DMS 273 treated with DMSO at 0.1 percent for 48 hours (cell line): ENCODE data around the gene EGR2.
"Not testable (repeated sequence)": the region's sequence is repeated elsewhere in the genome, so short reads cannot be mapped to it uniquely, and the experiment has no call there.

Experiments
- DNase-seq: peaks from one replicate; lab custom pipeline; 2025; lab: John Stamatoyannopoulos, UW

Gene EGR2

DNA sequence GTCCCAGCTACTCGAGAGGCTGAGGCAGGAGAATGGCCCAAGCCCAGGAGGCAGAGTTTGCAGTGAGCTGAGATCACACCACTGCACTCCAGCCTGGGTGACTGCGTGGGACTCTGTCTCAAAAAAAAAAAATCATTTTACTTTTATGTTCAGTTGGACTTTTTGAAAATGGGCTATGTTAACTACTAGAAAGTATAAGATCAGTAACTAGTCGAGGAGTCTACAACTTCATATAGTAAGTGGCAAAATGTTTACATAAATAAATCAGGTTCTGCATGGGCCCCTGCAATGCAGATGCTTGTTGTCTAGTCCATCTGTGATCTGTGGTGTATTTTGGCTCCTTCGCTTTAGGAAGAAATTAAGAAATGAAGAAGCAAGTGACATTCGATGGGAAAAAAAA, 23.9 kb downstream of the EGR2 start:
- DNase-seq: no peak

GRCh38 chr10:62790571-62790970, 25.6 kb downstream of the EGR2 start:
- DNase-seq: no peak

GRCh38 chr10:62790019-62790555, 26.1 kb downstream of the EGR2 start:
- no peak for DNase-seq

DNA sequence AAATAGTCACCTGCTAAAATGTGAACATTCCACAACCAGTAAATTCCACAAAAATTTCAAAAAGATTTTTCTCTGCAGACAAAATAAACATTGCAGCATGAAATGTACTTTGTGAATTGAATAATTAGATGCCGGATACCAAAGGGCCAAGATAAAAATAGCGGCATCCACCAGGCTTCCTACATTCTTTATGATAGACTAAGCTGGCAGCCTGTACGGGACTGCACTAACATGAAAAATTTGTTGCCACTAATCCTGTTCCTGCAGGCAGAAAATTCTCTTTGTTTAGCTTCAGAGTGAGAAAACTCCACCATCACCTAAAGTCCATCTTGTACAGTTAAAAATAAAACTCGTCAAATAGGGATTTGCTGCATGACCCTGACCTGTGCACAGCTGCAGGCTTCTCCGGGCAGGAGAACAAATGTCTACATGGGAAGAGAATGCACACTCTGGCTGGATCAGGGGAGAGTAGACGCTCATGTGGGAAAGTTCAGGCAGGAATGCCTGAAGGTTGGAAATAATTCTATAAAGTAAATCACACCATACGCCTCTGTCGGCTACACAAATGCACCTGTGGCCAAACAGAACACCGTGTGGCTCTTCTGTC, 27.2 kb downstream of the EGR2 start:
- no peak for DNase-seq

DNA sequence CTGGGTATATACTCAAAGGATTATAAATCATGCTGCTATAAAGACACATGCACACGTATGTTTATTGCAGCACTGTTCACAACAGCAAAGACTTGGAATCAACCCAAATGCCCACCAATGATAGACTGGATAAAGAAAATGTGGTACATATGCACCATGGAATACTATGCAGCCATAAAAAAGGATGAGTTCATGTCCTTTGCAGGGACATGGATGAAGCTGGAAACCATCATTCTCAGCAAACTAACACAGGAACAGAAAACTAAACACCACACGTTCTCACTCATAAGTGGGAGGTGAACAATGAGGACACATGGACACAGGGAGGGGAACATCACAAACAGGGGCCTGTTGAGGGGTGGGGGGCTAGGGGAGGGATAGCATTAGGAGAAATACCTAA, 27.9 kb downstream of the EGR2 start:
- not testable (repeated sequence) for DNase-seq

DNA sequence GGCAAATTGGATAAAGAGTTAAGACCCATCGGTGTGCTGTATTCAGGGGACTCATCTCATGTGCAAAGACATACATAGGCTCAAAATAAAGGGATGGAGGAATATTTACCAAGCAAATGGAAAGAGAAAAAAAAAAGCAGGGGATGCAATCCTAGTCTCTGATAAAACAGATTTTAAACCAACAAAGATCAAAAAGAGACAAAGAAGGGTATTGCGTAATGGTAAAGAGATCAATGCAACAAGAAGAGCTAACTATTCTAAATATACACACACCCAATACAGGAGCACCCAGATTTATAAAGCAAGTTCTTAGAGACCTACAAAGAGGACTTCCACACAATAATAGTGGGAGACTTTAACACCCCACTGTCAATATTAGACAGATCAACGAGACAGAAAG, 31.6 kb downstream of the EGR2 start:
- not testable (repeated sequence) for DNase-seq

DNA sequence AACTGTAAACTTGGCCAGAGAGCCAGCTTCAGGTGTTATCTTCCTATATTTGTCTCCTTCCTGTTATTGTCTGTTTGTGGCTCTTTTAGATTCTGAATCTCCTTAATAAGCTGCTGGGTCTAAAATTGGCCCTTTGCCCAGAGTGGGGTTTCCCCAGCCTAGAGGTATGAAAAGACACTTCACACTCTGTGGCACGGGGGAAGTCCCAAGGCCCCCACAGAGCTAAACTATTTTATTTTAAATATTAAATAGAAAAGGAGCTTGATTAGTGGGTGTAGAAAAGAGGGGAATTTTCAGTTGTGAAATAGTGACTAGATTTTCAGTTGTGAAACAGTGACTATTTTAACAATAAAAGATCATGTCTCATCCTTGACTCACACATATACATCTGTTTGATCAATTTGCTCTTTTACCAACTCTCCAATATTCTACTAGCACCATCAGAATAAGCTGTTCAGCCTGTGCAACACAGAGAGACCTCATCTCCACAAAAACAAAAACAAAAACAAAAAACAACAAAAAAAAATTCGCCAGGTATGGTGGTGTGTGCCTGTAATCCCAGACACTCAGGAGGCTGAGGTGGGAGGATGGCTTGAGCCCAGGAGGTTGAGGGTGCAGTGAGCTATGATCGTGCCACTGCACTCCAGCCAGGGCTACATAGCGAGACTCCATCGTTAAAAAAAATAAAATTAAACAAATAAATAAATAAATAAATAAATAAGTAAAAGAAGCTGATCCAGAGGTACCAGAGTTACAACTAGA, 36.5 kb downstream of the EGR2 start:
- no peak for DNase-seq

GRCh38 chr10:62778125-62778524, 38.0 kb downstream of the EGR2 start:
- DNase-seq: no peak

DNA sequence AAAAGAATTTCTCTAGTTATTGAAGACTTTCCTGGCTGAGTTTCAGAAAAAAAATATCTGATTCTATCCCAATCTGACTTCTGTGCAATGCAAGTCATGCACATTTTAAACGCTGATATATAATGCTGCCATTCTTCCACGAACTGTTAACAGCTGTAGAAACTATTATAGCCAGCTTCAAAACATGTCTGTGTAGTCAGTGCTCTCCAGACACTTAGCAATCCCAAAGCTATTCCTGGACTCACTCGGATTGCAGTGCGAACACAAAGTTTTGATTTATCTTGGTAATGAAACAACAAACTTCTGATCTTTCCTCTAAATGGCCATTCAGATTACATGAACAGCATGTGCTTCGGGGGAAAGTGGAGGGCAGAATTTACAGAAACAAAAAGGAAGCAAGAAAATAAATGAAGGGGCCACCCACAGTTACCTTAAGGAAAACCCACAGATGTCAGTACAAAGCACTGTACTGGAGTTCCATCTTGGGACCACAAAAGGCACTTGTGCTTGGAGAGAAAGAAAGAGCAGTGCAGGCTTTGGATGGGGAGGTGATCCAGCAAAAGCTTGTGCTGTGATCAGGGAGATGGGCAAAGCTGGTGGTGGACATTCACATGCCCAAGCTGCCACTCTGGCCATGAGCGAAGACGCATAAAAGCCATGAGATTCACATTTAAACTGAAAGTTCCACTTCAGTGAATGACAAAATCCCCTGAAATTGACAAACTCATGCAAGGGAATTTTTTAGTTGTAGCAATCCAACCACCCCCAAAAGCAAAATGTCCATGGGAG, 43.8 kb downstream of the EGR2 start:
- no peak for DNase-seq

GRCh38 chr10:62769574-62770242, 46.5 kb downstream of the EGR2 start:
- DNase-seq: no peak

- DNase-seq: no peak
These were observed 49.8 kb downstream of the EGR2 start for GRCh38 chr10:62766386-62766785.

- DNase-seq: no peak
These were observed 50.4 kb downstream of the EGR2 start for GRCh38 chr10:62765726-62766125.

DNA sequence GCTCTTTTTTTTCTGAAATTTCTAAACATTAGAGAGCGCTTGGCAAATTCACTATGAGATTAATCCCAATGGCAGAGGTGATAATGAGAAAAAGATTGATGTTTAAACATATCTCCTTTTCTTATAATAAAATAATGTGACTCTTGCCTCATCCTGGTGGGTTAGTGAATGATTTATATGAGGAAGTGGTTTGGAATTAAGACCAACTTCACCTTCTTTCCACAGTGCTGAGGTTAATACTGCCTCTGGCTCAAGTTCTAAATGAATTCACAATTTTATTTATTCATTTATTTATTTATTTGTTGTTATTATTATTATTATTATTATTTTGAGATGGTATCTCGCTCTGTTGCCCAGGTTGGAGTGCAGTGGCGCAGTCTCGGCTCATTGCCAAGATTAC, 52.2 kb downstream of the EGR2 start:
- no peak for DNase-seq

DNA sequence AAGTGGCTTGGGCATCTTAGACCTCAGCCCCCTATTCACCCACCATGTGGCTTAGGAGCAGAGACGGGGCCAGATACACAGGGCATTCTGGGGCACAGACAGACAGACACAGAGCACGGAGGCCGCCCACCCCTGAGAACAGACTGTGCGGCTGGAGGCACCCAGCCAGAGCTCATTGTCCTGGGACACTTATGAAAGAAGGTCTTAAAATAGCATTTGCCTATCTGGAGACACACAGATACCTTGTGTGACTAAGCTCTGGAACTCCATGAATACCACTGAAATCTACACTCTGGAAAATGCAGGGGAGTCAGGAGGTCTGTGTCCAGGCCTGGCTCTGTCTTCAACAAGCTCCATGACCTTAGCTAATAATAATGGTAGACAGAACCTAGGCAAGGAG, 53.0 kb downstream of the EGR2 start:
- DNase-seq: no peak
